COLO668 (cell line): ENCODE data around the gene TMEM235.

ENCODE experiments used
- DNase-seq: peaks from one replicate; lab custom pipeline; 2025; ENCODE audit not compliant: unreplicated experiment; lab: John Stamatoyannopoulos, UW

Gene TMEM235

DNA sequence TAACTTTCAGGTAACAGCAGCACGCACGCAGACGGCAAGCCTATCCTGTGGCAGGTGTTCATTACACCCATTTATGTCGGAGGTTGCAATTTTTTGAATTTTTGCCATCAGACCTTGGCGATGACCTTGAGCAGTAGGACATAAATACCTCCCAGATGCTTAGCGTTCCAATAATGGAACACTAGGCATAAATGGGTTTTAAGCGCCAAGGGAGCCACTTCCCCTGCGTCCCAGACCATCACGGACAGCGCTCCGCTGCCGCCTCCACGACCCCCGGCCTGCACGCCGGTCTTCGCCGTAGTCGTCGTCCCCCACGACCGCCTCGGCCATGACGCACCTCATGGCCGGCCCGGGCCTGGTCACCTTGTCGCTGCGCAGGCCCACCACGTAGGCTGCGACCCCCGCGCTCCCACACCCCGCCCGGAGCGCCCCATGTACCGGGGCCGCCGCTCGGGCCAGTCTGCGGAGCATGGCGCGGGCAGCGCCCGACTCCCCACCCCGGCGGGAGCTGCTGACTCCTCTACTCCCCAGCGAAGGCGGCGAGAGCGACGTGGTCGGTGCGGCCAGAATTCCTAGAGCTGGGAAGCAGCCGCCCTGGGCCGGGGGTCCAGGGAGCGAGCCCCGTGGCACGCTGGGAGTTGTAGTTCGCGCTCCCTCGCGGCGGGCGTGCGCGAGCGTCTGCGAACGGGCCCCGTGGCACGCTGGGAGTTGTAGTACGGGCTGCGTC lies 22.7 kb downstream of the TMEM235 start:
- peak; percentile 82 for DNase-seq

DNA sequence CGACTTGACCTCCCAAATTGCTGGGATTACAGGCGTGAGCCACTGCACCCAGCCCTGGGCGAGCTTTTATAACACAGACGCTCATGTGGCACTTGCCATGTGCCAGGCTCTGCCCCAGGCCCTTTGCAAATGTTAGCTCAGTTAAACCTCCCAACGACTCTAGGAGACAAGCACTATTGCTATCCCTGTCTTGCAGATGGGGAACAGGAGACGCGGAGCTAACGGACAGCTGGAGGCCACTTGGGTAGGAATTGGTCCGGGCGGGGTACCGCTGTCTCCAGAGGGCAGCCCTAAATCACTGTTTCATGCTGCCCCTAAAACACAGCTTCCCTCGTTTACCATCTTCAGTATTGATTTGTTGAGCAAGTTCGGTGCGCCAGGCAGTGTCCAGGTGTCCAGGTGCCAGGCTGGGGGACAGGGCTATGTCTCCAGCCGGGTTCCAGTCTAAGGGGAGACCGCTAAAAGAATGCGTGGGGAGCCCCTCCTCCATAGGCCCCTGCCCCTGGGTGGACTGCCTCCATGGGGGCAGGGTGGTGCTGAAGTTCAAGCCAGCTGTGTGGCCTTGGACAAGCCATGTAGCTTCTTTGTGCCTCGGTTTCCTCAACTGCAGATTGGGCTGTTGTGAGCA lies 23.7 kb downstream of the TMEM235 start:
- no peak for DNase-seq

DNA sequence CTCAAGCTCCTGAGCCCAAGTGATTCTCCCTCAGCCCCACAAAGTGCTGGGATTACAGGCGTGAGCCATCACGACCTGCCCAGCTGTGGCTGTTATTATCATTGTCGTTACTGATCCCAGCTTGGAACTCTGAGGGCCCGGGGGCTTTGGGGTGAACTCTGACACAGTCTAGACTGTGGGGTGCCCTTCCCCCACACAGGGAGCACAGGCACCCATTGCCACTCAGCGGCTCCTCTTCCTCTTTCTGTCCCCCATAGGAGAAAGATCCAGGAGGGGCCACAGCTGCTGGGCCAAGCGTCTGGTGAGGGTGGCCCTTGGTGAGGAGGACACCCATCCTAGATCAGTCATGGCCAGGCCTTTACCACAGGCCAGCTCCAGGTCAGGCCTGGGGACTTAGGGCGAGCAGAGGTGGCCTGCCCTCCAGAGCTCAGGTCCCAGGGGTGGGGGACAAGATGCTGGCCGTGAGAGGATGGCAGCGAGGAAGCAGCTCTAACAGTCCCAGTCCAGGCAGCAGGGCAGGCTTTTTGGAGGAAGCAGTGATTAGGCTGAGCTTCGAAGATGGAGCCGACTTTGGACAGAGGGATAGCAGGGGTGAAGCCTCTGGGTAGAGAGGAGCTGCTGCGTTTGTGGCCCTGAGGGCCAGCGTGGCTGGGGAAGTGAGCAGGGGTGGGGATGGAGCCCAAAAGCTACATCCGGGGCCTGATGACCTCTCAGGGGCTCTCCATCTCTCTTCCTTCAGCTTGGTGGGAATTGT lies 24.7 kb downstream of the TMEM235 start:
- DNase-seq = no peak

DNA sequence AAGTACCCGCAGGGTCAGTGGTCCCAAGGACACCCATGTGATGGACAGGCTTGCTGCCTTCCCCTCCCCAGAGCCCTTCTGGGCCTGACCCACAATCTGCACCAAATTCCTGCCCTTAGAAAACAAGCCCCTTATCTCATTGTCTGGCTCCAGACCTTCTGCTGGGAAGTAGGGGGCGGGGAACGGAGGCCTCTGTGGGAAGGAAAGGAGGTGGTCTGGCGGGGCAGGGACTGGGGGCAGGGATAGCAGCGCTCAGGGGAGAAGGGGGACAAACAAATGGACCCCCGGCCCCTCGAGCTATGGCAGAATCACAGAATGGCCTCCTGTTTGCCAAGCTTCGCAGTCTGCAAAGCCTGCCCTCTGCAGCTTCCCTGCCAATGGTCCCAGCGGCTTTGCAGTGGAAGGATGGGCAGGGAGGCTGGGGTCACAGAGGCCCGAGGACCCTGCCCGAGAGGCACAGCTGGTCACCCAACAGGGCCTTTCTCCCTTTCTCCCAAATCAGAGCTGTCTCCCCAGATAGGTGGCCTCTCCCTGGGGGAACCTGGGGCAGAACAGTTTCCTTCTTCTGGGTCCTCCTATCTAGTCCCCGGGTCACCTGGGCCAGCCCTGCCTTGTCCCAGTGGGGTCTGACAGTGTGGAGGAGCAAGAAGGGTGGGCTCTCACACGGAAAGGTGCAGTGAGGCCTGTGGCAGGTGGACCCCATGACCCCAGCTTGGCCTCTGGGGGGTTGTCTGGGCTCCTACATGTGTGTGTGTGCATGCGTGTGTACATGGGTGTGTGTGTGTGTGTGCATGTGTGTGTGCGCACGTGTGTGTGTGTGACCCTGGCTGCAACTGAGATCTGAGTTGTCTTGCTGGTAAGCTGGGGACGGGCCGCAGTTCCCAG lies 25.5 kb downstream of the TMEM235 start:
- DNase-seq = no peak

DNA sequence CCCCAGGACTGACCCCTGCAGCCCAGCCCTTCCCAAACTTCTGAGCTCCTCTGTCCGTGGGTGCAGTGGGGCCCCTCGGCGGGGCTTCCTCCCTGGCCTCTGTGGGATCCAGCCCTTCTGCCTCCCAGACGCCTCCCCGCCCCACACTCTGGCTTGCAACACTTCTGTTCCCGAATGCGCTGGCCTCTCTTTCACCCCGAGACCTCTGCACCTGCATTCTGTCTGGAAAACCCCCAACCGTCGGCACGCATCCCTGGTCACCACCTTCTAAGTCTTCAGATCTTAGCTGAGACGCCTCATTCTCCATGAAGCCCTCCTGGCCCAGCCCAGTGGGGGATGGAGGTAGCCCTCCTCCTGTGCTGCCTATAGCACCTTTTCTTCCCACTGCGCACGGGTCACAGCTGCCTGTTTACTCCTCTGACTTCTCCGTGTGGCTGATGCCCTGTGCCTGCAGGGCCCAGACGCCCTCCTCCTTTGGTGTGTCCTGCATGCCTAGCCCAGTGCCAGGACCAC lies 26.4 kb downstream of the TMEM235 start:
- no peak for DNase-seq

DNA sequence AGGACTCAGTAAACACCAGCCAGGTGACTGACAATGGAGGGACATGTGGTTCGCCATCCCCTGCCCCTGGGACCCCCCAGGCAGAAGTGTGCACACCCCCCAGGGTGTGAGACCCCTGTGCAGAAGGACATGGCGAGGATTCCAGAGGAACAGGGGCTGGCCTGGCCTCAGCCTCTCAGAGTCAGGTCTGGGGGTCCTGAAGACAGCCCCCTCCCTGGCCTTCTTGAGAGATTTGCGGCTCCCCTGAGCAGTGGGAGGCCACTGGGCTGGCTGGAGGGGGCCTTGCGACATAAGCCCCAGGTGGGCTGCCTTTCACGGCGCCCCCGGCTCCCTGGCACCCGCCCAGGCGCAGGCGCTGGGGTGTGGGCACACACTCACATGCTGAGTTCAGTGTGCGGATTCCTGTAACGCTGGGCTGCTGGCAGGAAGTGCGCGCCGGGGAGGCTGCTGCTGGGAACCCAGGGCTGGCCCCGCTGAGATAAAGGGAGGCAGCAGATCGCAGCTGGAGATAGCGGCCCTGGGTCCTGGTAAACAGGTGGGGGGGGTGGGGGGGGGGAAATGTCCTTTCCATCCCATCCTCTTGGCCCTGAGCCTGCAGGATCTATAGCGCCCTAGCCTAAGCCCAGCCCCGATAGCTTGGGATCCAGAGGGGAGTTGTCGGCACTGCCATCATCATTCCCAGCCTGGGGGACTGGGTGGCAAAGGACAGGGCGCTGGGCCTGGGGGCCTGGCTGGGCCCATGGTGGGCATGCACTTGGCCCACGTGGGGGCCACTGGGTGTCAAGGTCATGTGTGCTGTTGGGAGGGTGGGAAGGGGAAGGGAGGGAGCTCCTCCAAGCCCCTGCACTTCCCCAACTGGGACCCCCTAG lies 27.1 kb downstream of the TMEM235 start:
- DNase-seq = no peak

DNA sequence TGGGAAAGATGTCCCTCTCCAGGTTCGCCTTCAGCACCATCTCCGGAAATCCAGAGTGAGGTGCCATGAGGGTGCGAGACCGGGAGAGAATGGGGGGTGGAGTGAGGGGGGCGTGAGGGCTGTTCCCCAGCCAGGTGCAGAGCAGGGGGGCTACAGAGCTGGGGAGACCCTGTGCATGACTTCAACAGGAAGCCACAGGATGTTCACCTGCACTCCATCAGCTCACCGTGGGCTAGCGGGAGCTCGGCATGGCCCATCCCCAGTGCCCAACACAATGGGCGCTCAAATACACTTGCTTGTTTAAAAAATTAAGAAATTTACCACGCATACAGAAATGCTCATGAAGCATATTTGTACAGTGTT lies 27.7 kb downstream of the TMEM235 start:
- no peak for DNase-seq

DNA sequence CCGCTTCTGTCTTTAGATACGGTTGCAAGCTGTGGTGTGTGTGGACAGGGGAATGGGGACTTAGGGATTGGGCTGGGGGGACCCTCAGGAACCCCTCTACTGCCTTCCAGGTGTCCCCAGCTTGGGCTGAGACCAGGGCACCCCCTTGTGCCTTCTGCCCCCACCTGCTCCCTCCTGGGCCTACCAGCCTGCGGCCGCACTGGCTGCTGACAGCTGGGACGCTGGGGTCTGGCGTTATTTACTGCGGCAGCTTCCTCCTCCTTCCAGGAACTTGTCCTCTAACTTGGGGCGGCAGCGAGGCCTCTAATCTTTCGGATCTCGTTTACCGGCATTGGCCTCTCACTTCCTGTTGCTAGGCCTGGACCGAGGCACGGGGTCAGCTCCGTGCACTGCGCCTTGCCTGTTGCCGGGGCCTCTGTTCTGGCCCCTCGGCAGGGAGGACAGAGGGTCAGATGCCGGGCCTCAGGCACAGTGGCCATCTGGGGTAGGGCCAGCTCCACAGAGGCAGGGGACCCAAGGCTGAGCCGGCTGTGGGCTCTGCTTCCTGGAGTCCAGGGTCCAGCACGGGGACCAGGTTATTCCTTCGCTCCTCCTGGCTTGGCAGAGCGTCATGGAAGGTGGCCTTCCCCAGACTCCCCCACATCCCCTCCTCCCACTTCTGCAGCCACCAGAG lies 31.8 kb downstream of the TMEM235 start:
- DNase-seq = no peak

DNA sequence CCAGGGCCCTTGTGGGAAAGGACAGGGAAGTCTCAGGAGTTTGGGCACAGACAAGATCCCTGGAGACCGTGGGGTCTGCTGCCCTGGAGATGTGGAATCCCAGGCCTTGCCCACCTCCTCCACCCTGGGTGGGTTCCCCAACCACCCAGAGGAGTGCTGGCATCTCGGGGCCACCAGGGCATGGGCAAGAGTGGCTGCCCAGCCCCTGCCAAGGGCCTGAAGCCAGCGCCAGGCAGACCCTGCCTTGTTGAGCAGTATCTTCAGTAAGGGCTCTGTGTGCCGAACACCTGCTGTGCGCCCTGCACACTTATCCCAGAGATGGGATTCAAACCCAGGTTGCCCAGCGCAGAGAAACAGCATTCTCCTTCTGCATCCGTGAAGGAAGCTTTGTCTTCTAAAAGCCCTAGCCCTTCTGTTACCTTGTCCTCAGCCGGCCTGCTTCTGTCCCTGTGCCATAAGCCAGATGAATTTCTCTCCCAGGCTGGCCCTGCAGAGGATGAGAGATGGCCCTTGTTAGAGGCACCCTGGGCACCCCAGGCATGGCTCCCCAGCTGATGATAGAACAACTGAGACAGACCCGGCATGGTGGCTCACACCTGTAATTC lies 32.4 kb downstream of the TMEM235 start:
- no peak for DNase-seq

DNA sequence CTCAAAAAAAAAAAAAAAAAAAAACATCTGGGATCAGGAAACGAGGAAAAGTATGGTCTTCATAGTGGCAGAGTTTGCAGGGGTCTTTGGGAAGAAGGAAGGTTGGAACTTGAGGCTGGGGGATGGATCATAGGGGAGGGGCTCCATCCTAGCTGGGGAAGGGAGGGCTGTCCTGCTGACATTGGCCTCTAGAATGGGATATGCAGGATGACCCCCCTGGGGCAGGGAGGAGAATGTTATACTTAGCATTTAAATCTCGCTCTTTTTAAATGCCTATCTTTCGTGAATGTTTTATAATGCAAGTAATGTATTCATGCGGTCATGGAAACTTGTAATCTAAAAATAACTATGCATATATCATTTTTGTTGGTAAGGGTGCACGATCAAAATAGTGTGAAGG lies 33.2 kb downstream of the TMEM235 start:
- DNase-seq = no peak

DNA sequence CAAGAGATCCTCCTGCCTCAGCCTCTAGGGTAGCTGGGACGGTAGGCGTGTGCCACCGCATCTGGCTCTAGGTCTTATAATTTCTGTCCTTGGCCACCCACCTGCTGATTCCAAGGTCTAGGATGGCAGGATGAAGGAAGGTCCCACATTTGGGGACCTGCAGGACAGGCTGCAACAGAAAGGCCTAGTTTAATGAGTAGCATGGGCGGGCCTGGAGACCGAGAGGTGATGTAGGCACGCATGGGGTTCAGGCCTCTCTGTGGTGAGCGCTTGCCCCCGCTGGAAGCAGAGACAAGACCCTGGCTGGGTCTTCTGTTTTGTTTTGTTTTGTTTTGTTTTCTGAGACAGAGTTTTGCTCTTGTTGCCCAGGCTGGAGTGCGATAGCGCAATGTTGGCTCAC lies 33.7 kb downstream of the TMEM235 start:
- DNase-seq = no peak

DNA sequence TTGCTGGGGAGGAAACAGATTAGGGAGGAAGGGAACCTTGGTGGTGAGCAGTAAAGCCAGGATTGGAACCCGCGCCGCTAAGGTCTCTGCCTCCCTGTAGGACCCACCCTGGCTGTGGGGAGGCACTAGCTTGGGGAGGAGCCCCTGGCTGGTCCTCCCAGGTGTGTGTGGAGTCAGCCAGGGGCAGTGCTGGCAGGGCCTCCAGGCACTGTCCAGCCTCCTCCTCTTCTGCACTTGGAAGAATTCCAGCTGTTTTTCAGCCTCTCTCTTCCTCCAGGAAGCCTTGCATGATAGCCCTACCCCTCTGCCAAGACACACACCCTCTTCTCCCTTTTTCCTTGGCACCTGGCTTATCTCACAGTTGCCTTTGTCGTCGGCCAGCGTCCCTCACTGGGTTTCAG lies 34.8 kb downstream of the TMEM235 start:
- no peak for DNase-seq

DNA sequence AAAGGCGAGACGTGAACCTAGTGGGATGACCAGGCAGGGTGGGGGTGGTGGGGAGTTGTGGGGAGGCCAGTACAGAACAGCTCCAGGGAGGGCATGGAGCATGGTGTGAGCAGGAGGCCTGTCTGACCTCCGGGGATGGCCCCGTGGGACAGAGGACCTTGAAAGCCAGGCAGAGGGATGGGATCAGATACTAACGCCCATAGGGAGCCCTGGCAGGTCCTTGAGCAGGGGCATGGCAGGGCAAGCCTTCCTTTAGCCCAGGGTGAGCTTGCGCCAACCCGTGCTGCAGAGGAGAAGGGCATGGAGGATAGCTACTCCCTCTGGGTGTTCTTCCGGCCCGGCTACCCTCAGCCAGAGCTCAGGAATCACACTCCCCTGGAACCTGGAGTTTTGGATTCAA lies 35.3 kb downstream of the TMEM235 start:
- no peak for DNase-seq

DNA sequence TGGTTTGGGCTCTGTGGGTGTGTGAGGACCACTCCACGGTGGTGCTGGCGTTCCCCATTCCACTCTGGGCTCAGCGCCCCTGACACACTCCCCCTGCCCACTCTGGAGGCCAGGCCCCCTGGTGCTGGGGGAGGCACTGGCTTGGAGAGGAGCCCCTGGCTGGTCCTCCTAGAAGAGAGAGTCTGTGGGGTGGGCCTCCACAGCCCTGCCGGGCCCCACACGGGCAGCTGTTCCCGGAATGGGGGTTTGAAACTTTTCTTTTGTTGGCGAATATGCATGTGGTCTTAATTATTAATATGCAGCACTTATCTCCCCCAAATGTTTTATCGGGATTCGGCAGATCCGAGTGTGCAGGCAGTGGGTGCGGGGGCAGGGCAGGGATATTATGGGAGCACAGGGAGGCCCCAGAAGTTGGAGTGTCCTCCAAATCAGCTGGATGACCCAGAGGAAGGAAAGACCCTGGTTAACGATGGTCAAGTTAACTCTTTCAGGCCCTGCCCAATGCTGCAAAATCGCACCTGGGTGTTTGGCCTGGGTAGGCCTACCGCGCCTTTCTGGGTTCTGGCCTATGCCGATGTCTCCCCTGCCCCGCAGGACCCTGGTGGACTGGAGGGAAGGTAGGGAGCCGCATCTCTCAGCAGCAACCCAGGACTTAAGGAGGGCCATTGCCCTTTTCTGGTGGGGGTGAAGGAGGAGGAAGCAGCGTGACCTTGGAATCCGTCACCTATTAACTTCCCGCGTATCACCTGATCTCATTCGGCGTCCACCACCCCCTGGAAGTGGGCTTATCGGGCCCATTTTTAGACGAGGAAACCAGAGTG lies 36.0 kb downstream of the TMEM235 start:
- no peak for DNase-seq

DNA sequence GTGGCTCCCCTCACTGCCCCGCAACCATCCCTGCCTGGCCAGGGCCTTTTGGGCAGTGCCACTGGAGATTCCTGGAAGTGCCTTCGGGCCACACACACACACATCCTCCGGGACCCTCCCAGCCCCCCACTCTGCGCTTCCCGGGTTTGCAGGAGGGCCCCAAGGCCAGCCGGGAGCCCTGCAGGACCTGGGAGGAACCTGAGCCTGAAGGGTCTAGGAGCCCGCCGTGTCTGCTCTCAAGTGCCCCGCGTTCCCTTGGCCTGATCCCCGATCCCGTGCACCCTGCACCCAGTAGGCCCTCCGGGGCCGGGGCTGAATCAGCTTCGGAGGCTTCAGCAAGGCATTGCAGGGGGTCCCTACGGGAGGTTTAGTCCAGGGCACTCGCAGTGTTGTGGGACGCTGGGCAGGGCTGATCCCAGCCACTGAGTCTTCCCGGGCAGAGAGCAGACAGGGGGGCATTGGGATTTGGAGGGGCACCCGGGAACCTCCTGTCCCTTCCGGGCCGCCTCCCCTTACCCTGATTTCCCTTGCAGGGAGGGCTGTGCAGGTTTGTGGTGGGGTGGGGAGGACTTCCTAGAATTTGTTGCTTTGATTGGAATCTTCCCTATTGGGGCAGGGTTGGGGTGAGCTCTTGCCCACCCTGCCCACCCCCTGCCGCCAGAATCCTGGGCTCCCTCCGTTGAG lies 36.9 kb downstream of the TMEM235 start:
- no peak for DNase-seq

DNA sequence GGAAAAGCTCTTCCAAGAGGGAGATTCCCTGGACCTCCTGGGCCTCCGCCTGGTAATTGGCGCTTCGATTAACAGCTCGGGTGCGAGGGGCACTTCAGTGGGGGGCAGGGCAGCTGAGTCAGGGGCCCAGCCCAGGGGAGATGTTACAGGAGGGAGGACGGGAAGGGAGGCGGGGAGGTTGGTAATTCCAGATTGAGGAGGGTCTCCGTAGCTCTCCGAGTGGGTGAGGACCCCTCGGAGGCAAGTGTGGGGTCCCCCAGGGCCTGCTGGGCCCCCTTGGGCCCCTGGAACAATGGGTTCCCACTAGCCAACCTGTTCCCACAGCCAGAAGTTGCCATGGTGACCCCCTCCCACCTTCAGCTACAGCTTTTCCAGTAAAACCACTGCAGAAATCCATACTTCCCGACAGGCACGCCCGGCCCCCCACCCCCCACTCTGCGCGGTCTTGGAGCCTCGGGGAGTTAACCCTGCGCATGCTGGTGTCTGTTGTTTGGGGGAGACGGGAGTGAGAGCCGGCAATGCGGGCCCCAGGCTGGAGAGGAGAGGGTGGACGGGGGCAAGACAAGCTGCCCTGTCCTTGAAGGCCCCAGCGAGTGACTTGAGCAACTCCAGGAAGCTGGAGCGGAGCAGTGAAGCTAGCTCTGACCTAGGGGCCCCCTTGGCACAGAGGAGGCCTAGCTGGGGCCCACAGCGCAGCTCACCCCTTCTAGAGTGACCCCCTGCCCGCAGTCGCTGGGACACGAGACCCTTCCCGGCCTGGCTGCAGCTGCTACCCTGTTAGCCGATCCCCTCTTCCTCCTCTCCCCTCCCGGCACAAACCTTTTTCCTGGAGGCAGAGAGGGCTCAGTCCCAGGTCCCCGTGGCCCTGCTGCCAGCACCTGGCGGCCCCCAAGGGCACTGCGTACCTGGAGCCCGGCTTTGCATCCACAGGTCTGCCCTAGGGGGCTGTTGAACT lies 37.8 kb downstream of the TMEM235 start:
- no peak for DNase-seq

DNA sequence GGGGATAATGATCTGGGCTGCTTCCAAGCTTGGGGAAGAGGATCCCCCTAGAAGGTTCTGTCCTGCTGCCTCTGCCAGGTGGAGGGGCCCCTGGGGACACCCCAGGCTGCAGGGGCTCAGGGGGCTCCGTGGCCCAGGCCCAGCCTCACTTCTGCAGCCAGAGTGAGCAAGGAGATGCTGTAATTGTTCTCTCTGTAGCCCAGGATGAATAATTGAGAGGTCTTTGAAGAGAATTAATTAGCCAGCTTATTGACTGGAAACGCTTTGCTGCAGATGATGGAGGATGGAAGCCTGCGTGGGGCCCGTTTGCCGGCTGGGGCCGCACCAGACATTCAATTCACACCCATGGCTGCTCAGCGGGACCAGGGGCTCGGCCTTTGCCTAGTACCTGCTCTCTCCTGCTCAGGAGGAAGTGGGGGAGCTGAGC lies 38.5 kb downstream of the TMEM235 start:
- DNase-seq = no peak
